GM12865 (cell line): ENCODE measurements around the gene TNFRSF21.

ENCODE experiments used
- DNase-seq: peaks from one replicate; pipeline ENCODE4 v3.0.0; 2010; ENCODE audit warnings: low read depth
- H3K4me3 ChIP-seq: 2 replicates; pipeline ENCODE4 v1.5.1; 2011; ENCODE audit warnings: mild to moderate bottlenecking, low read depth, low read length, control low read depth
- TF ChIP-seq, protein P1 (sequence below): IDR thresholded peaks from 2 replicates; pipeline ENCODE4 v1.5.1; 2011; ENCODE audit warnings: low read length, control low read depth, low read depth, inconsistent platforms; ENCODE audit not compliant: insufficient read depth; ENCODE audit errors: missing control alignments

The TNFRSF21 gene

DNA sequence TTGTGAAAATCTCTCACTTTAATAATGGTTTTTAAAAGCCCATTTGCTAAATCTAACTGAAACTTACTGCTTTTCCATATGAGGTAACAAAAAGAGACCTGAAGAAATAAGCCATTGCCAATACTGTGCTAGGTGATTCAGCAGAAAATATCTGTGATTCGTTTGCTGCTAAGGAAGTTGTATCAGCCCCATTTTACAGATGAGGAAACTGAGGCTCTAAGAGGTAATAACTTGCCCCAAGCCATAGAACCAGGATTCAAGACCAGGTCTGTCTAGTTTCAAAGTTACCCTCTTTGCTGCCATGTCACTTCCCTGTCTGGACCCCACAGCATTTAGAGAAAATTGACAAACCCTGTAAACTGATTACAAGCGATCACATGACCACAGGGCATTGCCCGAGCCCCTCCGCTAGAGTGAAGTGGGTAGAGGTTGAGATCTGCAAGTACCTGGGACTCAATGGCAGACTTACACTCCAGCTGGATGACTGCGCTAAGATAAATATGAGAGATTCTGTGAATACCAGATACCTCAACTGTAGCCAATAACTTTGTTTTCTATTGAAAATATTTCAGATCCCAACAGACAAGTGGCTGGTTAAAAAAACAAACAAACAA is 69.3 kb downstream of the TNFRSF21 start:
- no peak overlapping the region for H3K4me3 ChIP-seq
- DNase-seq, result no peak
- TF ChIP-seq, protein P1, sequence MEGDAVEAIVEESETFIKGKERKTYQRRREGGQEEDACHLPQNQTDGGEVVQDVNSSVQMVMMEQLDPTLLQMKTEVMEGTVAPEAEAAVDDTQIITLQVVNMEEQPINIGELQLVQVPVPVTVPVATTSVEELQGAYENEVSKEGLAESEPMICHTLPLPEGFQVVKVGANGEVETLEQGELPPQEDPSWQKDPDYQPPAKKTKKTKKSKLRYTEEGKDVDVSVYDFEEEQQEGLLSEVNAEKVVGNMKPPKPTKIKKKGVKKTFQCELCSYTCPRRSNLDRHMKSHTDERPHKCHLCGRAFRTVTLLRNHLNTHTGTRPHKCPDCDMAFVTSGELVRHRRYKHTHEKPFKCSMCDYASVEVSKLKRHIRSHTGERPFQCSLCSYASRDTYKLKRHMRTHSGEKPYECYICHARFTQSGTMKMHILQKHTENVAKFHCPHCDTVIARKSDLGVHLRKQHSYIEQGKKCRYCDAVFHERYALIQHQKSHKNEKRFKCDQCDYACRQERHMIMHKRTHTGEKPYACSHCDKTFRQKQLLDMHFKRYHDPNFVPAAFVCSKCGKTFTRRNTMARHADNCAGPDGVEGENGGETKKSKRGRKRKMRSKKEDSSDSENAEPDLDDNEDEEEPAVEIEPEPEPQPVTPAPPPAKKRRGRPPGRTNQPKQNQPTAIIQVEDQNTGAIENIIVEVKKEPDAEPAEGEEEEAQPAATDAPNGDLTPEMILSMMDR, result no peak

DNA sequence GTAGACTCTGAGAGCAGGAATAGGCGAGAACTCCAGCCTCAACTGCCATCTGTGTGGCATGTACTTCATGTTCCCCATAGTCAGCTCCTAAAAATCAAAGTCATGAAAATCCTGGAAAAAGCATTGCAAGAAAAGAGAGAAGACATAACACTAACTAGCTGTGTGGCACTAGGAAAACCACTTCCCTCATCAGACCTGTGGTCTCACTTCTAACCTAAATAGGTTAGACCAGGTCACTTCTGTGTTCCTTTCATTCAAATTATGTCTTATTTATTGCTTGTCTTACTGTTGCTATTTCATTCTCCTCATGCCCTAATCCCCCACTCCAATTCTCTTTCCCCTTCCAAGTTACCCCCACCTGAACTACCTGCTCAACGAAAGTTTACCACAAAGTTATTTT is 70.2 kb downstream of the TNFRSF21 start:
- TF ChIP-seq, protein P1, result no peak
- DNase-seq, result no peak
- no peak overlapping the region for H3K4me3 ChIP-seq

DNA sequence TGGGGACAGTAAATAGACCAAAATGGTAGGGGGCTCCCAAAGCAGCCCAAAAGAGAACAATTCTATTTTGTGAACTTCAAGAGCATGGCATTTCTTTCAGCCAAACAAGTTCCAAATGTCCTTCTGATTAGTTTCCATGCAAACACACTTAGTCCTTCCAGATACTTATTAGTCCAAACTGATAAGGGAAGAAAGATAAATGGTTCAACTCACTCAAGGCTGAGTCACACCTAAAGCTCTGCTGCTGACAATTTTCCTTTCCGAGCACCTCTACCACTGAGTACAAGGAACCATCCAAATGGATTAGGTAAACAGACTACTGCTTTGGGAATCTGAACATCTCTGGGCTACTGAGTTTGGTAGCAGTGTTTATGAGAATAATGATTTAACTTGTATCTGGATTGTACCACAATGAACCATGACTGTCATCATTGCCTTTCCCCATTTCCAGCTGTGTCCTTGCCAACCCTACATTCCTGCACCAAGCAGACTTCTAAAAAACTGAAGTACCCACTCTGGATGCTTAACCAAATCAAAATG is 71.2 kb downstream of the TNFRSF21 start:
- no peak for DNase-seq
- H3K4me3 ChIP-seq, result no peak overlapping the region
- TF ChIP-seq, protein P1, result no peak

DNA sequence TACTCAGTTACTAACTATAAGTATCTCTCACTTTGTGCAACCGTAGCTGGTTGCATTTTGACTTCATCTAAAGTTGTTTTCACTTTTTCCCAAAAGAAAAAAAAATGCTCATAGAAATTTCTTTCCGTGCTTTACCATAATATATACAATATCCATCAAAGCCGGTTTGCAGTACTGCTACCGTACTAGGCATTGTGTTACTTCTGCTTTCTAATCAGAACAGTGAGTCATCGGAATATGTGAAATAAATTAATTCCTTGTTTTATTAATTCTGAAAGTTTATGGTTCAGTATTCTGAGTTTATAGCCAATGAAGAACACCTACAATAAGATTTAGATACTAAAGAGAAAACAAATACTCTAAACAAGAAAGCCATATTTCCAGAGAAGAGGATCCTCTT is 72.5 kb downstream of the TNFRSF21 start:
- no peak overlapping the region for H3K4me3 ChIP-seq
- no peak for DNase-seq
- TF ChIP-seq, protein P1, result no peak

DNA sequence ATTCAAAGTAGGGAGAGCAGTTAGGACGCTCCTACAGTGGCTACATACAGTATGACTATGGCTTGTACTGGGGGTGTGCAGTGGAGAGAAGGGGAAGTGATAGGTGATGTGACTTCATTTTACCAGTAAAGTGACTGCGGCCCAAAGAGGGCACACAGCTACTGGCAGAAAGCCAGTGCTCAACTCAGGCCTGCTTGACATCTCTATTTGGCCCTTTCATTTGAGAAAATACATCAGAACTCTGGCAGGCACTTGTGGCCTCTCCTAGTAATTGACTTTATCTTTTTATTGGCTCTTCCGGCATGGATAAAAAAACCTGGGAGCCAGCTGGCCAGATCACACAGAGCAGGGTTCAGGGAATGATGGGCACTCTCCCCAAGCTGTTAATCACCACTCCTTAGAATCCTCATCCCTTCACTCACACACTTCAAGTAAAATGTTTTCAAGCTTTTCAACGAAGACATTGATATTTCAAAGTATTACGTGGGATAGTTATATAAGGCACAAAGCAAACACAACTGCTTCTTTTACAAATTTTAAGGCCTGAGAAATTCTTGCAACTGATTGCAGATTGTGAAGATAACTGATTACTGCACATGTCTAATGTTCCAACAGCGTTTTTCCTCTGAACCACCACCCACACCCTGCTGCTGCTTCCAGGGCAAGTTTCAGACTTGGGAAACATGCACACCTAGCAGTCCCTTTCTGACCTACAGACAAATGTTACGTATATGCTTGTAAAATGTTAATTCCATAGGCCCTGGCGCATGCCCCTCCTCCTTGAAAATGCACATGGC is 73.5 kb downstream of the TNFRSF21 start:
- DNase-seq, result peak; percentile 29
- no peak overlapping the region for H3K4me3 ChIP-seq
- TF ChIP-seq, protein P1, result no peak

DNA sequence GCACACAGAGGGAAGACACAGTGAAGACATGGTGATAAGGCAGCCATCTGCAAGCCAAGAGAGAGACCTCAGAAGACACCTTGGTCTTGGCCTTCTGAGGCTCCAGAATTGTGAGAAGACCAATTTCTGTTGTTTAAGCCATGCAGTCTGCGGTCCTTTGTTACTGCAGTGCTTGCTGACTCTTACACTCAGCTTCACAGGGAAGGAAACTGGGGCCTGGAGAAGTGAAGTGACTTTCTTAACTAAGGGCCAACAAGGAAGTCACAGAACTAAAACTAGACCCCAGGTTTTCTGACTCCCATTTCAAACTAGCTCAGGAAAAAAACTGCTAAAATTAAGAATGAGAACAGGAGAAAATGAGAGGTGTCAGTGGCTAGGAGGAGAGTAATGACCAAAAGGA is 74.3 kb downstream of the TNFRSF21 start:
- TF ChIP-seq, protein P1, result no peak
- DNase-seq, result no peak
- H3K4me3 ChIP-seq, result no peak overlapping the region
